Inferior parietal cortex (tissue), 1 donor: ENCODE data around the gene S100A7.

Source experiments
- DNase-seq: peaks from one replicate; pipeline ENCODE4 v3.0.0-alpha.2; 2016; ENCODE audit errors: extremely low spot score

S100A7 gene

GRCh38 chr1:153460551-153460950 lies at the start of gene S100A7:
Gene S100A7 (minus strand): TSS chr1:153460651. CDS start chr1:153459013, 1,638 bp downstream.
- no peak for DNase-seq

- no peak for DNase-seq
Measured at GRCh38 chr1:153509729-153510354, 49.4 kb upstream of the S100A7 start.

- no peak for DNase-seq
Measured at GRCh38 chr1:153509036-153509435, 48.6 kb upstream of the S100A7 start.

- no peak for DNase-seq
Measured at GRCh38 chr1:153507926-153508583, 47.6 kb upstream of the S100A7 start.

GRCh38 chr1:153506831-153507413 lies 46.5 kb upstream of the S100A7 start:
- no peak for DNase-seq

DNA sequence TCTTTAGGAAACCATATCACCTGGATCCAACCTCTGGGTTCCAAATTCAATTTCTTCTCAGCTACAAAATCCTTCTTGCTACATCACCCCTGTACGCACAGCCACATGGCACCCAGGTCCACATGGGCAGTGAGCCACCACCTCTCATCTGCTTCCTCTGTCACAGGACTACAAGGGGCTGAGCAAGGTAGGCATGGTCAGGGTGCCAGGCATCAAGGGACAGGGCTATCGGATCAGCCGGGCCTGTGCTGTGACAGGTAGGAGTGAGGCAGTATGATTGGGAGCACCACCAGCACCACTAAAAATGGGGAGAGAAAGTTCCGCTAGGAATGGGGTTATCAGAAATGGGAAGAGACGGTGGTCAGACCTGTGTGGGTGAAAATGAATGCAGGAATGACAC lies 45.9 kb upstream of the S100A7 start:
- DNase-seq: no peak

- DNase-seq: no peak
Measured at GRCh38 chr1:153505576-153505975, 45.1 kb upstream of the S100A7 start.

- no peak for DNase-seq
Measured at GRCh38 chr1:153503766-153504165, 43.3 kb upstream of the S100A7 start.

DNA sequence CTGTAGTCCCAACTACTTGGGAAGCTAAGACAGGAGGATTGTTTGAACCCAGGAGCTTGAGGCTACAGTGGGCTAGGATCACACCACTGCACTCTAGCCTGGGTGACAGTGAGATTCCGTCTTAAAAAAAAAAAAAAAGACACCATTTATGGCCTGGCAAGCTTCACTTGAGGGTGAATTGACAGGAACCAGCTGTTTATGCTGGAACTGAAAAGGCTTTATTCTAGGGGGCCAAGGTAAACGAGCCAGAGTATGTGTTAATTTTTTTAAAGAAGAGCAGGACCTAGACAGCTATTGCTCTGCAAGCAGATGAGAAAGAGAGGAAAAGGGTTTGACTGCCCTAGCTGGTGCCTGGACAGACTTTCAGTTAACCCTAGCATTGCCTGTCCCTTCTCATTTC lies 38.3 kb upstream of the S100A7 start:
- no peak for DNase-seq

DNA sequence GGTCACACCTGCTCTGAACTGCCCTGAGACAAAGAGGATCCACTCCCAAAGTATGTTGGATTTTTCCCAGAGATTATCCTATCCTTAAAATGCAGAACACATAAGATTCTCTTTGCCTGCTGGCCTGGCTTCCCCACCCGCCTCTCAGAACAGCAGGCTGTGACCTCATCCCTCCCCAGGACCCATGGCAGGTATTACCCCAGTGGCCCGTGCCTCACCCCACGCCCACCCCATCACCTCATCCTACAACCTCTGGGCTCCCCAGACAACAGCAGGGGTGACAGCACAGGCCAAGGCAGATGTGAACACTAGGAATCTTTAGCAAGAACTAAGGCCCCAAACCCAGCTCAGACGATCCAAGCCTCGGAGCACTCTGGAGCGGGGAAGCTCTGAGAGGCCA lies 35.1 kb upstream of the S100A7 start:
- no peak for DNase-seq

DNA sequence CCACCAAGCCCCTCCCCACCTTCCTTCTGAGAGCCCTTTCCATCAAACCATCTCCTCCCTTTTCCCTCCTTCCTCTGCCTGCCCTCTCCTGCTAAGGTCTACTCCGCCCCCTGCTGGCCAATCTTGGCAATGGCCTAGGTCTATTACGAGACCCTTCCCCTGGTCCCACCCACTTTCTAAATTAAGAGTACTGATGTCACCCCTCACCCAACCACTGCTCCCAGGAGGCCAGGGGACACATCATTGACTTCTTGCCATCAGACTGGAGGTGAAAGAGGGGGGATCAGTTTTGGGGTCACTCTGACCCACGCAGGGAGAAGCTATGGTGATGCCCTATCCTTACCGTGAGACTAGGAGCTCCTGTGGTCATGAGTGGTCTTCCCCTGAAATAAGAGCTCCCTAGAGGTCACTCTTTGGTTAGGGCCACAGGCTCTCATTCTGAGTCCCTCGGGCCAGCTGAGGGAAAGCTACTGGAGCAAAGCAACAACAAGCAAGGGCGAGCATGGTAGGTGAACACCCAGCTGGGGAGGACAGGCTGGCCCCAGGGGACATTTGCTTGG lies 34.6 kb upstream of the S100A7 start:
- DNase-seq: peak; percentile 74

DNA sequence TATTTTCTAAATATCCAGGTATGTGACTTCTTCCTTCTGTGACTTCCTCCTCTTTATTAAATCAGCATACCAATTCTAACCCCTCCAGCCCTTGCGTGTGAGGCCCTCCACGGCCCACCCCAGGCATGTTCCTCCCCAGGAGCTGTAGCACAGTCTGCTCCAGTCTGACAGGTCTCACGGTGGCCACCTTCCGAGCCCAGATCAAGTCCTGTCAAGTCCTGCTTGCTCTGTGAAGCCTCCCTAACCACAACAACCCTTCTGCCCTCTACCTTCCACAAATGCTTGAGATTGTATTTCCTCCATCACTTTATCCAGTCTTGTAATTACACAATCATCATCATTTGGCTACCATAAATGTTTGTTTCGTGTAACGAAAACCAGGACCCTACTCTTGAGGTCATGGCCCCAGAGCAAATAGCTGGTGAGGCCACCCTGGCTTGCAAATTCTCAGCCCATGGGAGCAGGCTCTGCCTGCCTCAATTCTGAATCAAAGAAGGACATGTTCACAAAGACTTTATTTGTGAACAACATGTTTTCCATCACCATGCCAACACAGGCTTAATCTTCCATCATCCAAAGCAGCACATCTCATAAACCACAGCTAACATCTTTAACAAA lies 33.0 kb upstream of the S100A7 start:
- no peak for DNase-seq

GRCh38 chr1:153490272-153491051 lies 30.0 kb upstream of the S100A7 start:
- peak; percentile 55 for DNase-seq

- DNase-seq: no peak
Measured at GRCh38 chr1:153488731-153489130, 28.3 kb upstream of the S100A7 start.

- DNase-seq: no peak
Measured at GRCh38 chr1:153487707-153488106, 27.3 kb upstream of the S100A7 start.

DNA sequence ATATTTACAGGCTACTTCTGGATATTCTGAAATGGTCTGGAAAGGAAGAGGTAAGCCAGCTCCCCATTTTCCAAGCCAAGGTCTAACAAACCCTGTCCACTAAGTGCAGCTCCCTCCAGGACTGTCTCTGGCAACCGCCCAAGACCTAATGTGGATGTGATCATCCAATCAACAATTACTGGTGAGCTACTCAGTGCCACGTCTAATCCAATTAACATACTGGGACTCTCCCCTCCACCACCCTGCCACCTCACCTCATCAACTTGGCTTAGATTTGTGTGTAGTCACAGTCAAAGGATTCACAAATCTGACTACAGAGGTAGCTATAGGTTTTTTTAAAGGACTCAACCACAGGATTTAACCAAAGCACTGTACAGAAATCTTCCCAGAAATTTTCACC lies 25.4 kb upstream of the S100A7 start:
- no peak for DNase-seq

DNA sequence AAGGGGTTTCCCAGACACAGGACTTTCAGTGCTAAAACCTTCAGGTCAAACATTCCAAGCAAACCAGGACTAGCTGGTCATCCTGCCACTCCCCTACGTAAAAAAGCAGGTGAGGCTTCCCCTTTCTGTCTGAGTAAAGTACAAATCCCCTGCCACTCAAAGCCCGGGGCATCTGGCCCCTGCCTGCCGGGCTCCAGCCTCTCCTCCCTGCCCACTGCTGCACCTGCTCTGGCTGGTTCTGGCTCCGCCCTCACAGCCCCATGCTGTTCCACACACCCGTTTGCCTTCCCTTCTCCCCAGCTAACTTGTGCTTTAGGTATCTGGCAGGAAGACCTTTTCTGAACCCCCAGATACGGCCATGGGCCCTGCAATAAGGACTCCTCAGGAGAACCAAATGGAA lies 23.3 kb upstream of the S100A7 start:
- DNase-seq: no peak

DNA sequence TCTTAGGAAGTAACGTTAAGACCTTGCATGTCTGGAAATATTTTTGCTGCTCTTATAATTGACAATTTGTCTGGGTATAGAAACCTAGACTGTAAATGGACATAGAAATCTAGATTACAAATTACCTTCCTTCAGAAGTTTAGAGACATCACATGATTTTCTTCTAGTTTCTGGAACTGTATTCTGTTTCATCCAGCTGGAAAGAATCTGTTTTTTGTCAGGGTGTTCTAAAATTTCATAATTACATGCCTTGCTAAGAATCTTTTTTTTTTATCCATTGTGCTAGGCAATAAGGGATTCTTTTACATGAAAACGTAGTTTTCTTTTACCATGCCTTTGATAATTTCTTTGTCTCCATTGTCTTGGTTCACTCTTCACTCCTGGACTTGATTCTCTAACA lies 20.7 kb upstream of the S100A7 start:
- DNase-seq: no peak

DNA sequence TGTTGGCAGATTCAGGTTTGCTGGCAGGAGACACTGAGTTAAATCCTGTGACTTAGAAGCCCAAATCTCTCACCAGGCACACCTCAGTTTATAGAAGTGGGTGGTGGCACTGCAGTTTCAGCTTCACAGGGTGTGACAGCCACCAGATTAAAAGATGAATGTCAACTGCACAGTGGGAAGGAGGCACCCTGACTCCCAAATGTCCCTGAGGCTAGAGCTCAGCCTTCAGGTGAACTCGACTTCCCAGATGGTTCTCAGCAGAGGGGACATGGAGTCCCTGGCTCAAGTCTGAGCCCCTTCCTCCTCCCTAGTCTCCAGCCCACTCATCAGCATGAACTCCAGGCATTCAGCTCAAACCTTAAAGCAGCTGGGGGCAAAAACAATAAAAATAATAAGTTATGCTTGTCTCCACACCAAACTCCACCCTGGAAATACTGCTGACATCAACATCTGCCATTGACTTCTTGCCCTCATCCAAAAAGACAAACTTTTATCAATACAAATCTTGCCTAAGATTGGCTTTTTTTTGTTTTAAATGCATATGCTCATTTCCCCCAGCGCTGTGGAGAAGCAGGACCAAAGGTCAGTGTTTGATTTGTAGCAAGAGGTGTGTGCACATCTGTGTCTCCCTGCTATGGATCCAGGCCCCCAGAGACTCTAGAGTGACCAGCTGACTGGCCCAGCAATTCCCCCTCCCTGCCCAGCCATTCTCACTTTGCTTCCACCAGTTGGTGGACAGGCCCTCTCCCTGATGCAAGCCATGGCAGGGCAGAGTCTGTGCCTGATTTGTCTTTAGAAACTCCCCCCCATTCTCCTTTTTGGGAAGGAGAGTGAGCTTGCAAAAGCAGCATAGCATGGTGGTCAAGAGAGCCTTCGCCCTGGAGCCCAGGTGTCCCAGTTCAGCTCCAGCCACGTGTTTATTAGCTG lies 18.5 kb upstream of the S100A7 start:
- no peak for DNase-seq

DNA sequence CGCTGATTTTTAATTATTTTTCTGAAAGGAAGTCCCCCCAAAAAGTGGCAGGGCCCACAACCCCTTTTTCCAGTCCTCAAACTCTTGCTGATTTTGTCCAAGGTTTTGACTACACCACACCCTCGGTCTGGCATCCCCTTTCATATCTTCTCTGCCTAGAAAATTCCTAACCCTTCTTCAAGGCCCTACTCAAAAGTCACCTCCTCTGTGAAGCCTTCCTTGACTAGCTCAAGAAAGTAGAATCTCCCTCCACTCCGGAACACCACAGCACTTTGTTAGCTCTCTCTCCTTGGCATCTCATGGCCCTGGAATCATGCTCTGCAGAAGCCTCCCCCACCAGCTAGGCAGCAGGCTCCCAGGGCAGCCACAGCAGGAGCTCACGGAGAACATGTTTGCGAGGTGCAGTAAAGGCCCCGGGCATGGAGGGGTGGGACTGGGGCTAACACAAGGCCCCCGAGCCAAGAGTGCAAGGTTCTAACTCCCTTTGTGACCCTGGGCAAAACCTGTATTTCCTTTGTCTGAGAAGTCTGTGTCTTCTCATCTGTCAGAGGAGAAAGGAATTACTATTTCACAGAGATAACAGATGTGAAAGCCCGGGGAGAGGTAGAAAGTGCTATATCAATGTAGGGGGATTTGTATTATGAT lies 17.7 kb upstream of the S100A7 start:
- no peak for DNase-seq
